HCT116 (cell line): ENCODE data around the gene RHOD. TPM values are rescaled to one million over a fixed set of nuclear protein-coding genes. Genes with fewer than 3 reads are reported as not detected.

Experiments
- ATAC-seq: fragments of 200-7000 bp; cut with Tn5 transposase; 2 replicates; pipeline ENCODE4 v1.9.1; 2020; ENCODE audit warnings: mild to moderate bottlenecking, moderate library complexity
- BruUV-seq: library from RNA; stranded (reverse); fragments of 400-500 nt; replicated peaks from 2 replicates; lab custom pipeline; 2021; lab: Mats Ljungman, UMichigan
- CTCF ChIA-PET: fragments of 300-600 bp; sonication (Branson Sonifier 250); formaldehyde crosslinking; loops from one replicate; lab custom pipeline; 2021; ENCODE audit warnings: antibody characterized with exemption; lab: Charles Lee
- POLR2A ChIA-PET: fragments of 300-600, 350-600 bp; sonication (Branson Sonifier 250); formaldehyde crosslinking; loops from one replicate; lab custom pipeline; 2021; ENCODE audit warnings: antibody characterized with exemption; lab: Charles Lee
- RAD21 ChIA-PET, 2 experiments: fragments of 300-600 bp; sonication (Branson Sonifier 250); formaldehyde crosslinking; loops; one replicate each; lab custom pipeline; 2023; ENCODE audit warnings: low total read pairs in 2 of 2; ENCODE audit not compliant: uncharacterized antibody in 2 of 2, unreplicated experiment in 2 of 2, low non-redundant PET in 1 of 2; lab: Charles Lee
- DNase-seq: peaks from one replicate; pipeline ENCODE4 v3.0.0-alpha.2; 2010; ENCODE audit warnings: low read depth, low spot score
- H2AFZ ChIP-seq: fragments of 200-600 bp; shearing (Covaris generic), sonication (generic); 2 replicates; pipeline ENCODE4 v1.6.1; 2017; ENCODE audit warnings: low read depth, mixed run types, mixed read lengths, antibody characterized with exemption, low read length; ENCODE audit not compliant: poor library complexity, severe bottlenecking
- H3K27ac ChIP-seq: 2 replicates; pipeline ENCODE4 v1.5.1; 2012; ENCODE audit warnings: low read depth, low read length
- H3K27me3 ChIP-seq: fragments of 200-600 bp; sonication (generic); 2 replicates; pipeline ENCODE4 v1.6.1; 2016; ENCODE audit warnings: mixed run types, low read length, mixed read lengths; ENCODE audit not compliant: insufficient read depth
- H3K36me3 ChIP-seq, 2 experiments: fragments of 200-500 bp in 1 of 2; fragments of 200-600 bp in 1 of 2; sonication (Bioruptor generic) in 1 of 2; sonication (generic) in 1 of 2; 2 replicates each; pipeline versions ENCODE4 v1.5.1 to v1.6.1; 2014 to 2016; ENCODE audit warnings: low read length in 2 of 2, inconsistent platforms in 1 of 2, mixed read lengths in 1 of 2, mixed run types in 1 of 2; ENCODE audit not compliant: insufficient read depth in 2 of 2, control insufficient read depth in 1 of 2
- H3K4me1 ChIP-seq, 2 experiments: fragments of 200-600 bp in 1 of 2; sonication (generic) in 1 of 2; 2 replicates each; pipeline versions ENCODE4 v1.5.1 to v1.6.1; 2012 to 2017; ENCODE audit warnings: low read length in 2 of 2, inconsistent platforms in 1 of 2, mild to moderate bottlenecking in 1 of 2, mixed read lengths in 1 of 2, mixed run types in 1 of 2, moderate library complexity in 1 of 2; ENCODE audit not compliant: insufficient read depth in 2 of 2, control insufficient read depth in 1 of 2
- H3K4me2 ChIP-seq: fragments of 200-600 bp; sonication (generic); 2 replicates; pipeline ENCODE4 v1.6.1; 2017; ENCODE audit warnings: mixed run types, low read length, mixed read lengths
- H3K4me3 ChIP-seq, 2 experiments: fragments of 200-600 bp in 1 of 2; sonication (generic) in 1 of 2; replicated peaks in 1 of 2; 2 replicates each; pipeline ENCODE4 v1.5.1; 2011 to 2016; ENCODE audit warnings: low read length in 2 of 2, control low read depth in 1 of 2, low read depth in 1 of 2, mild to moderate bottlenecking in 1 of 2, mixed read lengths in 1 of 2, mixed run types in 1 of 2
- H3K79me2 ChIP-seq: fragments of 200-600 bp; sonication (generic); 2 replicates; pipeline ENCODE4 v1.6.1; 2017; ENCODE audit warnings: mild to moderate bottlenecking, mixed run types, low read length, moderate library complexity, mixed read lengths; ENCODE audit not compliant: insufficient read depth
- H3K9ac ChIP-seq: fragments of 200-600 bp; sonication (generic); 2 replicates; pipeline ENCODE4 v1.6.1; 2016; ENCODE audit warnings: low read length, mixed read lengths
- H3K9me2 ChIP-seq: fragments of 200-600 bp; sonication (generic), shearing (Covaris generic); 2 replicates; pipeline ENCODE4 v1.6.1; 2017; ENCODE audit warnings: mixed run types, mild to moderate bottlenecking, moderate library complexity; ENCODE audit not compliant: insufficient read depth
- H3K9me3 ChIP-seq, 2 experiments: fragments of 200-500 bp in 1 of 2; fragments of 200-600 bp in 1 of 2; sonication (Bioruptor generic) in 1 of 2; sonication (generic) in 1 of 2; 2 replicates each; pipeline ENCODE4 v1.6.1; 2014 to 2017; ENCODE audit warnings: low read length in 2 of 2, mixed read lengths in 2 of 2, inconsistent platforms in 1 of 2, low read depth in 1 of 2, mild to moderate bottlenecking in 1 of 2, mixed run types in 1 of 2, moderate library complexity in 1 of 2; ENCODE audit not compliant: control insufficient read depth in 1 of 2, insufficient read depth in 1 of 2
- H4K20me1 ChIP-seq: fragments of 200-600 bp; sonication (generic), shearing (Covaris generic); 2 replicates; pipeline ENCODE4 v1.6.1; 2017; ENCODE audit warnings: mixed run types, mild to moderate bottlenecking, moderate library complexity; ENCODE audit not compliant: insufficient read depth
- CEBPB ChIP-seq: IDR thresholded peaks from 2 replicates; pipeline ENCODE4 v1.6.1; 2012; ENCODE audit warnings: low read depth
- CTCF ChIP-seq, 3 experiments: fragments of 200-600 bp in 1 of 3; sonication (generic) in 1 of 3; IDR thresholded peaks in 2 of 3; conservative IDR thresholded peaks in 1 of 3; 2 replicates each; pipeline ENCODE4 v1.5.1; 2012 to 2017; ENCODE audit warnings: low read depth in 2 of 3, low read length in 2 of 3, antibody characterized with exemption in 1 of 3, borderline replicate concordance in 1 of 3, control low read depth in 1 of 3, mild to moderate bottlenecking in 1 of 3, mixed read lengths in 1 of 3, mixed run types in 1 of 3, moderate library complexity in 1 of 3; ENCODE audit not compliant: insufficient read depth in 1 of 3
- ELF1 ChIP-seq: IDR thresholded peaks from 2 replicates; pipeline ENCODE4 v1.6.1; 2012; ENCODE audit warnings: low read depth, borderline replicate concordance
- EZH2phosphoT487 ChIP-seq: fragments of 200-600 bp; IDR thresholded peaks from 2 replicates; pipeline ENCODE4 v1.6.1; 2018; ENCODE audit warnings: antibody characterized with exemption, borderline replicate concordance
- POLR2AphosphoS5 ChIP-seq: IDR thresholded peaks from 2 replicates; pipeline ENCODE4 v1.6.1; 2011; ENCODE audit warnings: mild to moderate bottlenecking, low read depth, low read length, moderate library complexity
- RAD21 ChIP-seq: IDR thresholded peaks from 2 replicates; pipeline ENCODE4 v1.6.1; 2012; ENCODE audit warnings: low read depth, mild to moderate bottlenecking
- SRF ChIP-seq: IDR thresholded peaks from 2 replicates; pipeline ENCODE4 v1.6.1; 2012; ENCODE audit warnings: low read depth
- TCF7L2 ChIP-seq: IDR thresholded peaks from 2 replicates; pipeline ENCODE4 v1.7.0; 2011; ENCODE audit warnings: borderline replicate concordance, inconsistent platforms; ENCODE audit not compliant: insufficient read depth, insufficient read length; ENCODE audit errors: extremely low read depth
- ZNF274 ChIP-seq: fragments of 200-500 bp; sonication (Bioruptor generic); IDR thresholded peaks from 2 replicates; pipeline ENCODE4 v1.6.1; 2014; ENCODE audit warnings: mild to moderate bottlenecking, low read depth, low read length, inconsistent platforms
- intact Hi-C: fragments of 100-400 bp; cut with micrococcal nuclease; formaldehyde crosslinking; loops from 2 replicates; pipeline ENCODE4 v1.10.0; 2022
- total RNA-seq: library from RNA; stranded (reverse); gene quantifications from one replicate; pipeline ENCODE4 v1.2.1, GENCODE V29; 2021; ENCODE audit not compliant: unreplicated experiment

RHOD gene
- total RNA-seq, 1 experiment from 2014 or later, result 42.0 TPM

GRCh38 chr11:67027483-67027930 is 29.1 kb upstream of the RHOD start (continued):
- TF ChIP-seq CTCF (IDR thresholded peaks at IDR 0.05 in 2 of 3, conservative IDR thresholded peaks at IDR 0.05 in 1 of 3; ENCODE audit: borderline replicate concordance in 1 of 3, insufficient read depth in 1 of 3, low read depth in 2 of 3, low read length in 2 of 3), result no peak

GRCh38 chr11:67027943-67028542 is 28.6 kb upstream of the RHOD start:
- CTCF ChIA-PET, result interaction anchor here (1.1 kb wide), 1 partner anchor 290 kb away, joined by 3 read pairs; no protein-coding TSS in a partner anchor
- no peak for ATAC-seq

More at GRCh38 chr11:67027943-67028542, 28.6 kb upstream of the RHOD start:
- Histone ChIP-seq H3K27ac (no peak overlapping the region), H3K9me3 (no peaks in the 10 kb centered on the region), H3K4me3 (no peak overlapping the region), H3K9ac (no peak overlapping the region), H3K79me2 (no peaks in the 10 kb centered on the region), H3K4me2 (no peak overlapping the region), H2AFZ (no peak overlapping the region), H3K27me3 (no peaks in the 10 kb centered on the region), H3K9me2 (no peaks in the 10 kb centered on the region), H3K4me1 (peaks cover 40 to 54% of the 10 kb centered on the region in 2 experiments), H4K20me1 (no peaks in the 10 kb centered on the region), H3K36me3 (no peaks in the 10 kb centered on the region)
- intact Hi-C loops, result no loop called here
- no peak for DNase-seq
- no peak for TF ChIP-seq POLR2AphosphoS5
- TF ChIP-seq TCF7L2, result no peak
- TF ChIP-seq ZNF274, result no peak
- no peak for TF ChIP-seq RAD21
- no peak for TF ChIP-seq EZH2phosphoT487
- TF ChIP-seq CEBPB, result no peak
- TF ChIP-seq ELF1, result no peak
- no peak for TF ChIP-seq SRF
- no TSS peak for BruUV-seq
- ChIA-PET RAD21 (interaction anchor here in 1 of 2 experiments (0.7 kb wide), 1 partner anchor 173 kb away, joined by 3 read pairs; no protein-coding TSS in a partner anchor), POLR2A (no interaction called here)
